Measurements from ENCODE around the gene FAM229B. TPM values are rescaled to one million over a fixed set of nuclear protein-coding genes. Genes with fewer than 3 reads are reported as not detected.

Gene FAM229B, protein sequence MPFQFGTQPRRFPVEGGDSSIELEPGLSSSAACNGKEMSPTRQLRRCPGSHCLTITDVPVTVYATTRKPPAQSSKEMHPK
- 3.8 and 5.5 TPM in 2 replicates for total RNA-seq

DNA sequence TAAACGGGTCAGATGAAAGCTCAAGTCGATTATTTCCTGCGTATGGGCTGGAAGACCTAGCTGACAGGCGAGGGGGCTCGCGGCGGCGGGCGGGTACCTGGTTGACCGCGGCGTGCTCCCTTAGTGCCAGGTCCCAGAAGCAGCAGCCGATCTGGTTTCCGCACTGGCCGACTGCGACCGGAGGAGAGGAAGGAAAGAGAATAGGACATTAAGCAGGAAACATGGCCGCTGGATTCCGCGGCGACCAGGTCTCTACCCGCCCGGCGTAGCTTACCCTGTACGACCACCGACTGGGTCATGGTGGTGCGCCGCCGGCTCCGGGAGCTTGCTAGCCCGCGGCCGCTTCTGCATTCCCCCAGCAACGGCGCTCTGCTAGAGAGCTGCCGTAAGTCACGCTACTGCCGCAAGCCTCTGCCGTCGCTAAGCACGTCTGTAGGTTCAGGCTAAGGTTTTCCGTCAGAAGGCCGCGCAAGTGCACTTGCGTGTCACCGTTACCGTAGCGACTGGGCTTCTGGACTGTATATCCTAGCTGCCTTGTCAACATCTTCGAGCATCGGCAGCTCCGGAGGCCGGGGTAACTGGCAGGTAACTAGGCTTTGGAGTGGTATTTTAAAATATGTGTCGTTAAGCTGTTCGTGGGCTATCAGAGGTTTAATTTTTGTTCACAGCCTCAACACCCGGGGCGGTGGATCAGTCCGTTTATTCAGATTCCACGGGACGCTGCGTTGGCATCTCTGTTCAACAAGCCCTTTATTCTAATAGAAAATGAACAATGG lies at the start of gene FAM229B, which contains the start of gene TUBE1:
FAM229B (plus strand) TSS at position 456 of the 776 bp plus-strand sequence. CDS start 11,693 bp downstream, outside the sequence.
TUBE1 (minus strand) TSS at position 347 of the 776 bp plus-strand sequence; CDS start at position 299, 48 bp downstream.

GRCh38 chr6:112054001-112054400 lies 33.4 kb upstream of the FAM229B start, which contains the start of gene CCN6:
Gene CCN6, plus strand, starts transcription at chr6:112054104. Its CDS starts 254 bp downstream, at chr6:112054358.

Other genes with a start within 250 kb of the FAM229B start
- gene FYN, start 214.1 kb upstream of the FAM229B start, total RNA-seq: 71.6 and 102 TPM in 2 replicates
- not detected in 2 replicates for gene CCN6, start 33.5 kb upstream of the FAM229B start, total RNA-seq
- 11.4 and 15.9 TPM in 2 replicates for gene TUBE1, start 109 bp upstream of the FAM229B start, total RNA-seq
- gene LAMA4, start 167.0 kb downstream of the FAM229B start, total RNA-seq: 0.22 and 1.2 TPM in 2 replicates